Measurements from ENCODE around the gene JAGN1. TPM values are rescaled to one million over a fixed set of nuclear protein-coding genes. Genes with fewer than 3 reads are reported as not detected.
"Not testable (repeated sequence)": the region's sequence is repeated elsewhere in the genome, so short reads cannot be mapped to it uniquely, and the experiment has no call there.

JAGN1 gene
- total RNA-seq, 1 donor from 2014 or later: 28.8 TPM

GRCh38 chr3:9866639-9867038 lies 23.8 kb upstream of the JAGN1 start:
- no peak for DNase-seq (ENCODE audit: low read depth in 2 of 2)

DNA sequence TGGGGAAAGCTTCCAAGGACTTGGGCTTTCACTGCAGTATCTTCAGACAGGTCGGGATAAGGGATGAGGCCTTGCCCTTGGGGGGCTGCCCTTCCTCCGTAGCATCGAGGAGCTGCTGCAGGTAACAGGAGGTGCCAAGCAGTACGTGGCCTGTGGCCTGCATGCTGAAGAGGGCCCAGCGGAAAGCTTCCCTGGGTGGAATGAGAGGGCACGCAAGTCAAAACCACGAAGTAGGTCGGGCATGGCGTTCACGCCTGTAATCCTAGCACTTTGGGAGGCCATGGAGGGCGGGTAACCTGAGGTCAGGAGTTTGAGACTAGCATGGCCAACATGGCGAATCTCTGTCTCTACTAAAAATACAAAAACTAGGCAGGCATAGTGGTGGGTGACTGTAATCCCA lies 23.3 kb upstream of the JAGN1 start:
- no peak for DNase-seq (ENCODE audit: low read depth in 2 of 2)

DNA sequence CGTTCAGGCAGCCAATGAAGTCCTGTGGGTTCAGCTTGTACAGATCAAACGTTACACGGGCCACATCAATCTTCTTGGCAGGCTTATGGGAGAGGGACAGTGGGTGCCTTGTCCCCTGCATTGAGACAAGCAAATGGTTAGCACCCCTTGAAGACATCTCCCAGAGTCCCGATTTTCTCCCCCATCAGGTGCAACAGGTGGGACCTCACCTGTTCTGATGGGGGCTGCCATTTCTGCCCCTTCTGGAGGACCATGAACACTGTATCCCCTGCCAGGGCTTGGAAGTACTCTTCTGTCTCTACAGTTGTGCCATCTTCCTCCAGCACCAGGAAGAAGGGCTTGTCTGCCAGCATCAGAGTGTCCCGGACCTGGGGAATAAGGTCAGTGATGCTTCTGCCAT lies 20.5 kb upstream of the JAGN1 start:
- no peak for DNase-seq (ENCODE audit: low read depth in 2 of 2)

DNA sequence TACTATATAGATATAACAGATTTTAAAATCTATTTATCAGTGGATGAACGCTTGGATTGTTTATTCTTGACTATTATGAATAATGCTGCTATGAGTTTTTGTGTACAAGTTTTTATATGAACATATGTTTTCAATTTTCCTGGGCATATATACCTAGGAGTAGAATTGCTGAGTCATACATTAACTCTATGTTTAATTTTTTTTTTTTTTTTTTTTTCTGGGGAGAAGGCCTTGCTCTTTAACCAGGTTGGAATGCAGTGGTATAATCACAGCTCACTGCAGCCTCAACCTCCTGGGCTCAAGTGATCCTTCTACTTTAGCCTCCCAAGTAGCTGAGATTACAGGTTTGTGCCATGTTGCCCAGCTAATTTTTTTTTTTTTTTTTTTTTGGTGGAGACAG lies 19.4 kb upstream of the JAGN1 start:
- peak in 1 of 2 donors; percentile 12 for DNase-seq (ENCODE audit: low read depth in 2 of 2)

GRCh38 chr3:9872067-9872466 lies 18.3 kb upstream of the JAGN1 start:
- not testable (repeated sequence) for DNase-seq (ENCODE audit: low read depth in 2 of 2)

DNA sequence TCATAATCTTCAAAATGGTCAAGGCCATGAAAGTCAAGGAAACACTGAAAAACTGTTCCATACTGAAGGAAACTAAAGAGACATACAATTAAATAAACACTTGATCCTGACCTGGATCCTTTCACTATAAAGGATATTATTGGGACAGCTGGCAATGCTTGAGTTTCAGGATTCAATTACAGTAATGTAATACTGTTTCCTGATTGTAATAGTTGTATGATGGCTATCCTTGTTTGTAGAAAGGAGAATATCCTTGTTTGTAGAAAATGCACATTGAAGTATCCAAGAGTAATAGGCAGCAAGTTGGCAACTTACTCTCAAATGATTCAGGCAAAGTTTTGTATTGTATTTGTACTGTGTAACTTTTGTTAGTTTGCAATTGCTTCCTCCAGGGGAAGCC lies 15.0 kb upstream of the JAGN1 start:
- no peak for DNase-seq (ENCODE audit: low read depth in 2 of 2)

GRCh38 chr3:9876255-9876654 lies 14.2 kb upstream of the JAGN1 start:
- DNase-seq (ENCODE audit: low read depth in 2 of 2): not testable (repeated sequence)

DNA sequence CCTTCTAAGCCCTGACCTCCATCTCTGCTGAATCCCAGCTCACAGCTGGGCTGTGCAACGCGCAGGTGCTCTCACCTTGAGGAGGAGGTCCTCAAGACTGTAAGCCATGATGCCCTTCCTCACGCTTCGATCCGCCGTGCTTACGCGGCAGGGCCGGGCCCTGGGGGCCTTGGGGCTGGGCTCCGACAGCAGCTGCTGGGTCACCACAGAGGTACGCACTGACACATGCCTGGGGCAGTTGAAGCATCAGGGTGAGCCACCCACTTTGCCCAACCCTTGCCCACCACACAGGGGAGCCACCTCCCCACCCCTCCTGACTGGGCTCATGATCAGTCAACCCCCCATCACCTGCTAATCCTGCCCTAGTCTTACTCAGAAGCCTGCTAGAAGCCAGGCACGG lies 13.4 kb upstream of the JAGN1 start:
- no peak for DNase-seq (ENCODE audit: low read depth in 2 of 2)

DNA sequence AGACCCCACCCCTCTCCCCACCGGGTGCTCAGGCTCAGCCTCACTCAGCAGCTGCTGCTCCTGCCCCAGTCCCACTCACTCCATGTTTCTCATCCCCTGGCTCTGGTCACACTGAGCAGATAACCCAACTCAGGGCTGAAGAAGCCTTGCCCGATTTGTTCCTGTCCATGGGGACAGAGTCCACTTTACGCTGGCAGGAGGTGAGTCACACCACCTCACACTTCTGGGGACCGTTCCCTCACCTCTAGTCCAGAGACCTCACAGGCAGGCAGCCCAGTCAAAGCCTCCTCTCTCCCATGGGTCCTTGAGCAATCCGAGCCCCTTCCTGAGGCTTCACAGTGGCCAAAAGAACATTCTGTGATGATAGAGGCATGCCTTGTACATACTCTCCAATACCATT lies 11.7 kb upstream of the JAGN1 start:
- DNase-seq (ENCODE audit: low read depth in 2 of 2): no peak

GRCh38 chr3:9879830-9880549 lies 10.4 kb upstream of the JAGN1 start, which contains the start of gene CIDEC:
CIDEC (minus strand) TSS chr3:9880253; CDS start chr3:9878486, 1,767 bp downstream.
- DNase-seq (ENCODE audit: low read depth in 2 of 2): no peak

DNA sequence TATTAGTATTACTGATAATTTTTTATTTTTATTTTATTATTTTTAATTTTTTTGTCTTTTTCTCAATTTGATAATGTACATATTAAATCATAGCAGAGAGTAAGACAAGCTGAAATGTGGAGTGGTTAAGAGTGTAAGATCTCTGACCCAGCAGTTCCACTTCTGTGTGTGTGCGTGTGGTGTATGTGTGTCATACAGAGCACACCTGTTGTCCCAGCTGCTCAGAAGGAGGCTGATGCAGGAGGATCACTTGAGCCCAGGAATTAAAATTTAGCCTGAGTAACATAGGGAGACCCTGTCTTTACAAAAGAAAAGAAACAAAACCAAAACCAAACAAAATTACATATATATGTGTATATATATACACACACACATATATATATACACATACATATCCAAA lies 9.0 kb upstream of the JAGN1 start:
- no peak for DNase-seq (ENCODE audit: low read depth in 2 of 2)

DNA sequence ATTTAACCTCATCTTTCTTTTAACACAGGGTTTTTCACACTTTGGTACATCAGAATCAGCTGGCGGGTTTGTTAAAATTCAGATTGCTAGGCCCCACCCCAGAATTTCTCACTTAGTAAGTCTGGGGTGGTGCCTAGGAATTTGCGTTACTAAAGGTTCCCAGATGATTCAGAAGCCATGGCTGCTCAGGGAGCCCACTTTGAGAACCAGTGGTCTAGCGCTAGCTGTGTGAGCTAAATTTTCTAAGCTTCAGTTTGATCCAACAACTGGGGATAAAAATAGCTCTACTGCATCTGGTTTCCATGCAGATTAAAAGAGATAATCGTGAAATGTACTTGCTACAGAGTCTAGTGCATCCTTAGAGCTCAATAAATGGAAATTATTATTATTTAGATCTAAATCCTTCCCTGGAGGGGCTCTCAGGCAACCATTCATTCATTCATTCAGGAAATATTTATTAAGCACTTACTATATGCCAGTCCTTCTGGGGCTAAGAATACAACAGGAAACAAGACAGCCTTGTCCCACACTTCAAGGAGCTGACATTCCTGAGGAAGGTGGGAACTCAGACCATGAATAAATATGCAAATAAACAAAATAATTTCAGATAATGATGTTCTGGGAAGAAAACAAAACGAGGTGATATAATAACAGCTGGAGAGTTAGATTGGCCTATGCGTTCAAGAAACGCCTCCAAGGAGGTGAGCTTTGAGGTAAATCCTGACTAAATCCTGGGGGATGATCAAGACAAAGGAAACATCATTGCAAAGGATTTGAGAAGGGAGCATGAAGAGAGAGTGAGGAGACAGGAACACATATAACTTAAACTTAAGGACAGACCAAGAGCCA lies 6.5 kb upstream of the JAGN1 start:
- DNase-seq (ENCODE audit: low read depth in 2 of 2): no peak

GRCh38 chr3:9884555-9885165 lies 5.8 kb upstream of the JAGN1 start:
- DNase-seq (ENCODE audit: low read depth in 2 of 2): peak in 1 of 2 donors; percentile 49

DNA sequence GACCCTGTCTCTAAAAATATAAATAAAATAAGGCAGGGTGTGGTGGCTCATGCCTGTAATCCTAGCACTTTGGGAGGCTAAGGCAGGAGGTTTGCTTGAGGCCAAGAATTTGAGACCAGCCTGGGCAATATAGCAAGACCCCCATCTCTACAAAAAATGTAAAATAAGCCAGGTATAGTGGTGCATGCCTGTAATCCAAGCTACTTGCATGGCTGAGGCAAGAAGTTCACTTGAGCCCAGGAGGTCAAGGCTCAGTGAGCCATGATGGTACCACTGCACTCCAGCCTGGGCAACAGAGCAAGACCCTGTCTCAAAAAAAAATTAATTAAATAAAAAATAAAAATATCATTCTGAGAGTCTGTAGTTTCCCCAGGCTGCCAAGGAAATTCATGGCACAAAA lies 4.1 kb upstream of the JAGN1 start:
- DNase-seq (ENCODE audit: low read depth in 2 of 2): no peak

DNA sequence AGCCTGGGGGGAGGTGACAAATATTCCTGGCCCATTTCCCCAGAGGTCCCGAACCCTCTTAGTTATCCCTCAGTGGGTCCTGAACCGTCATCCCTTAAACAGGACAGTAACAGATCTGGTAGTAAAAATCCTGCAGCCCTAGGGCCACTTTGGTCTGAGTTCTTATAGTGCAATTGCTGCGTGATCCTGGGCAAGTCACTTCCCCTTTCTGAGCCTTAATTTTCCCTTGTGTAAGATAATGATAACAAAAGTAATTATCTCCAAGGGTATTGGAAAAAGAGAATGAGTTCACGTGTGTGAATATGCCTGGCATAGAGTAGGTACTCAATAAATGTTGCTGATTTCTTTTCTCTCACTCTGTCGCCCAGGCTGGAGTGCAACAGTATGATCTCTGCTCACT lies 2.9 kb upstream of the JAGN1 start:
- DNase-seq (ENCODE audit: low read depth in 2 of 2): no peak

GRCh38 chr3:9888540-9888939 lies 1.9 kb upstream of the JAGN1 start:
- no peak for DNase-seq (ENCODE audit: low read depth in 2 of 2)

DNA sequence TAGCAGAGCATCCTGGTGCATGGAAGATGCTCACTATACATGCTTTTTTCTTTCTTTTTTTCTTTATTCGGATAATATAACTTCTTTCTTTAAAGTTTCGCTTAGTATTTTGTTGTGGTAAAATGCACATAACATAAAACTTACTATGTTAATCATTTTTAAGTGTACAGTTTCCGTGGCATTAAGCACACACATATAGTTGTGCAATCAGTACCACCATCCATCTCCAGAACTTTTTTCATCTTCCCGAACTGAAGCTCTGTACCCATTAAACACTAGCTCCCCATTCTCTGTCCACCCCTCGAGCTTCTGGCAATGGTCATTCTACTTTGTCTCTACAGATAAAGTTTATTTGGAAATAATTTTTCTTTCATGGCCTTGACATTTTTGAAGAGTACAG lies 1.0 kb upstream of the JAGN1 start:
- DNase-seq (ENCODE audit: low read depth in 2 of 2): no peak

DNA sequence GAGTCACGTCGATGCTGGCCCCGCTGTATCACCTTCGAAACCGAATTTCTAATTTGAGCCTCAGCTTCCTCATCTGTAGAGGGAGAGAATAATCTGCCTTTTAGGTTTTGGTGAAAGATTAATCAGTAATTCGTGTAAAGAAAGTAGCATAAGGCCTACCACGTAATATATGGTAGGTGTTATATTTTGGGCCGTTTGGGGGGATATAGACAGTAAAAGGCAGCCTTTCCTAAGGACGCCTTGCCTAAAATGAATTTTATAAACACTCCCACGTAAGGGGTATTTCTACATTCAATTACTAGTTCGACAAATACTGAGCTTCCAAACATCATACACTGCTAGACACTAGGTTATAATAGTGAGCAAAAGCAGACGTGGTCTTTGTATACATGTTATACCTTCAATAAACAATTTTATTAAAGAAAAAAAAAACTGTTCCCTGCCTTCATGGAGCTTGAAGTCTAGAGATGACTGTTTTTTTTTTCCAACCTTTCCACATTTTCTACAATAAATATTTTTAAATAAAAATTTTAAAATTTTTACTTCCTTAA lies 737 bp downstream of the JAGN1 start:
- no peak for DNase-seq (ENCODE audit: low read depth in 2 of 2)

DNA sequence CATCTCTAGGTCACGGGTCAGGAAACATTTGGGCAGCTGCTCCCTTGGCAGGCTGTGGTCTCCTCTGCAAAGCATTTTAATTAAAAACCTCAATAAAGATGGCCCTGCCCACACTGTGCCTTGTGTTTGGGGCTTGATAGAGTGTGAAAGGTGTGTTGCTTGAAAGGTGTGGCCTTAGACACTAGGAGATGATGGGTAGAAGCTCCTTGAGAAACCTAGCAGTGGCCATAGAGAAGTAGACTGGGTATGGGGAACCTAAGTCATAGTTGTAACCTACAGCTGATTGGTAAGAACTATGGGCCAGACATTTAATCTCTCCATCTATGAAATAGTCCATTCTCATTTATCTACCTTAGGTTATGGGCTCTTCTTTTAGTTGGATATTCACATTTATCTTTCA lies 3.3 kb downstream of the JAGN1 start:
- no peak for DNase-seq (ENCODE audit: low read depth in 2 of 2)

GRCh38 chr3:9895715-9896114 lies 5.3 kb downstream of the JAGN1 start:
- not testable (repeated sequence) for DNase-seq (ENCODE audit: low read depth in 2 of 2)

DNA sequence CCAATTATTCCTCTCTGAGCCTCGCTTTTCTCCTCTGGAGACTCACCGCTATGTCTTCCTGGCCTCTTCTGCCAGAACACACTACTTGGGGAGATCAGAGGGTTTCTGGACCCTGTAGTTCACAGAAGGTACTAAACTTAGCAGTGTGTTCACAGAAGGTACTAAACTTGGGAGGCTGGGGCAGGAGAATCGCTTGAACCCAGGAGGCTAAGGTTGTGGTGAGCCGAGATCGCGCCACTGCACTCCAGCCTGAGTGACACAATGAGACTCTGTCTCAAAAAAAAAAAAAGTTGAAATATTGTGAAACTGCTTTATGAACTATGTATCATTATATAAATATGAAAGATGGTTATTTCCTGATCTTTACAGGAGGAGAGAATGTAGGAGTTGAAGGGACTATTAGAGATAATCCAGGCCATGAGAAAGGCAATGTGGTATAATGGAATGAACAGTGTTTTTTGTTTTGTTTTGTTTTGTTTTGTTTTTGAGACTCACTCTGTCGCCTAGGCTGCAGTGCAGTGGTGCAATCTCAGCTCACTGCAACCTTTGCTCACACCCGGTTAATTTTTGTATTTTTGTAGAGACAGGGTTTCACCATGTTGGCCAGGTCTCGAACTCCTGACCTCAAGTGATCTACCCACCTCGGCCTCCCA lies 6.5 kb downstream of the JAGN1 start:
- not testable (repeated sequence) for DNase-seq (ENCODE audit: low read depth in 2 of 2)

Data from lung microvascular endothelial cell (primary cell).